Measurements from ENCODE around the gene MVP. TPM values are rescaled to one million over a fixed set of nuclear protein-coding genes. Genes with fewer than 3 reads are reported as not detected.
A peak's percentile ranks its signal among the peaks of the same experiment; 100 is the strongest.

Gene MVP
- polyA plus RNA-seq, 1 experiment: 251 TPM

DNA sequence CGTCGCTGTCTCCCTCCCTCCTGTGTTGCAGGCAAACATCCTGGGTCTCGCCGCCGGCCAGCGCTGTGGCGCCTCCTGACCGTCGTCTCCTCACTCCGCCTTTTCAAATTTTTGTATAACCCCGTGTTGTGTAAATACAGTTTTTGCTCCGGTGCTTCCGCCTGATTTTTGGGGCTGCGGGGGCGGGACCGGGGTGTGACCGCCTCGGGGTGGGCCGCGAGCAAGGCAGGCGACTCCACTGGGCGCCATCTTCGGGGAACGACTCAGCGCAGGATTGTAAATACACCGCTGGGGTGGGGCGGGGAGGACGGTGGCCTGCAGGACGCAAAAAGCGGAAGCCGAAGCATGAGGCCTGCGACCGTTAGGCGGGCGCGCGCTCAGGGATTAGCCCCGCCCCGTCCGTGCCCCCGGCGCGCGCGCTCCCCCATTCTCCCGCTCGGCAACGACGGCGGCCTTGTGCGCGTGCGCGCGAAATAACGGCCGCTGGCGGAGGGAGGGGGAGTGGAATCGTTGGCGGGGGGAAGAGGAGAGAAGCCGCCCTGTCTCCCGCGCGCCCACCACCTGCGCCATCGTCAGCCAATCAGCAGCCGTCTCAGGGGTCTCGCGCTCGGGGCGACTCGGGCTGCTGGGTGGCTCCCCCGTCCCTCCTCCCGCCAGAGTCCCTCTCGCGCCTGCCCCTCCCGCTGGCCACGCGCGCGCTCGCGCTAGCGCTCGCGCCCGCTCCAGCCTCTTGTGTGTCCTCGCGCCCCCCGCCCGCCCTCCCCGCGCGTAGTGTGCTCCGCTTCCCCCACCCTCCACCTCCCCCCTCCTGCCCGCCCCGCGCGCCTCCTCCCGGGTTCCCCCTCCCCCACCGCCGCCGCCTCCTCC, 14.8 kb upstream of the MVP start:
- ChIA-PET CTCF (interaction anchor here (0.6 to 1.4 kb wide), 3 partner anchors 10 to 44 kb away, joined by 3 to 6 read pairs (median 6); no protein-coding TSS in a partner anchor), POLR2A (interaction anchor here (0.6 to 0.8 kb wide), 2 partner anchors 57 to 719 kb away, joined by 3 to 5 read pairs; no protein-coding TSS in a partner anchor)
- H3K9me3 ChIP-seq (ENCODE audit: control insufficient read depth, insufficient read depth, low read length): no peaks in the 10 kb centered on the region
- no peaks in the 10 kb centered on the region for H3K27me3 ChIP-seq (ENCODE audit: control insufficient read depth, insufficient read depth, low read length)
- H3K4me3 ChIP-seq (ENCODE audit: low read depth, low read length): peak overlapping the region; percentile 86
- peak overlapping the region; percentile 95 for H3K27ac ChIP-seq (ENCODE audit: low read depth, low read length)
- peak; percentile 93 for DNase-seq (ENCODE audit: low read depth, low spot score)
- TF ChIP-seq CTCF (IDR thresholded peaks at IDR 0.05; ENCODE audit: low read depth, low read length): peak; percentile 16

- Histone ChIP-seq H3K27me3 (ENCODE audit: control insufficient read depth, insufficient read depth, low read length) (no peaks in the 10 kb centered on the region), H3K9me3 (ENCODE audit: control insufficient read depth, insufficient read depth, low read length) (no peaks in the 10 kb centered on the region), H3K27ac (ENCODE audit: low read depth, low read length) (peak within 1 kb of the TSS; percentile 95), H3K4me3 (ENCODE audit: low read depth, low read length) (peak within 1 kb of the TSS; percentile 86)
- POLR2A ChIA-PET: interaction anchor here (0.6 to 1.1 kb wide), 3 partner anchors 108 to 720 kb away, joined by 3 to 5 read pairs (median 4); no protein-coding TSS in a partner anchor
- no peak for TF ChIP-seq CTCF (IDR thresholded peaks at IDR 0.05; ENCODE audit: low read depth, low read length)
- DNase-seq (ENCODE audit: low read depth, low spot score): peak; percentile 82
- CTCF ChIA-PET: interaction anchor here (0.6 to 3.2 kb wide), 3 partner anchors 9 to 43 kb away, joined by 3 to 45 read pairs (median 6); no protein-coding TSS in a partner anchor
These were observed 14.1 kb upstream of the MVP start, which contains the start of gene MAZ for GRCh38 chr16:29806099-29806579. TSS of gene MAZ (plus strand) at chr16:29806529. CDS start at chr16:29806702, 173 bp downstream.

GRCh38 chr16:29806641-29807425, 13.4 kb upstream of the MVP start:
- POLR2A ChIA-PET: interaction anchor here (0.5 to 2.0 kb wide), 9 partner anchors 10 to 721 kb away, joined by 3 to 14 read pairs (median 4); partner anchors contain the start of genes KCTD13, MVP and PAGR1
- Histone ChIP-seq H3K4me3 (ENCODE audit: low read depth, low read length) (peak overlapping the region; percentile 72), H3K27ac (ENCODE audit: low read depth, low read length) (peak overlapping the region; percentile 65), H3K27me3 (ENCODE audit: control insufficient read depth, insufficient read depth, low read length) (no peaks in the 10 kb centered on the region), H3K9me3 (ENCODE audit: control insufficient read depth, insufficient read depth, low read length) (no peaks in the 10 kb centered on the region)
- DNase-seq (ENCODE audit: low read depth, low spot score): no peak
- no peak for TF ChIP-seq CTCF (IDR thresholded peaks at IDR 0.05; ENCODE audit: low read depth, low read length)
- CTCF ChIA-PET: interaction anchor here (1.0 to 3.2 kb wide), 6 partner anchors 9 to 166 kb away, joined by 3 to 45 read pairs (median 8); partner anchors contain the start of genes PAGR1 and TAOK2

DNA sequence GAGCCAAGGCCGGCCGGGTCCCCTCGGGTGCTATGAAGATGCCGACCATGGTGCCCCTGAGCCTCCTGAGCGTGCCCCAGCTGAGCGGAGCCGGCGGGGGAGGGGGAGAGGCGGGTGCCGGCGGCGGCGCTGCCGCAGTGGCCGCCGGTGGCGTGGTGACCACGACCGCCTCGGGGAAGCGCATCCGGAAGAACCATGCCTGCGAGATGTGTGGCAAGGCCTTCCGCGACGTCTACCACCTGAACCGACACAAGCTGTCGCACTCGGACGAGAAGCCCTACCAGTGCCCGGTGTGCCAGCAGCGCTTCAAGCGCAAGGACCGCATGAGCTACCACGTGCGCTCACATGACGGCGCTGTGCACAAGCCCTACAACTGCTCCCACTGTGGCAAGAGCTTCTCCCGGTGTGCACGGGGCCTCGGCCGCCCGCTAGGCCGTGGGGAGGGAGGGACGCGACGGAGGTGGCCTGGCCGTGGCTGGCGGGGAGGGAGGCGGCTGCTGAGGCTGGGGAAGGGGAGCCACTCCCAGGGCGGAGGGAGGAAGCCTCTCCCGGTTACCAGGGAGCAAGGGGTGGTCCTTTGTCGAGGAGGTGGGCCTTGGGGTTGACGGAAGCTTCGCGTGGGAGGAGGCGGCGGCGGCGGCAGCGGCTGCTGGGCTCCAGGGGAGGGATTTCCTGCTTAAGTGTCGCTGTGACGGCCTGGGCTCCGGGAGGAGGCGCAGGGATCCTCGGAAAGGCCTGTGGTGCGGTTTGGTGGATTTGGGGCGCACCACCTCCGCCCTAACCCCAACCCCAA, 12.6 kb upstream of the MVP start:
- peak; percentile 76 for DNase-seq (ENCODE audit: low read depth, low spot score)
- Histone ChIP-seq H3K4me3 (ENCODE audit: low read depth, low read length) (peak overlapping the region; percentile 72), H3K27me3 (ENCODE audit: control insufficient read depth, insufficient read depth, low read length) (no peaks in the 10 kb centered on the region), H3K9me3 (ENCODE audit: control insufficient read depth, insufficient read depth, low read length) (no peaks in the 10 kb centered on the region), H3K27ac (ENCODE audit: low read depth, low read length) (peak overlapping the region; percentile 65)
- peak; percentile 62 for TF ChIP-seq CTCF (IDR thresholded peaks at IDR 0.05; ENCODE audit: low read depth, low read length)
- ChIA-PET POLR2A (interaction anchor here (0.5 to 2.0 kb wide), 10 partner anchors 9 to 166 kb away, joined by 3 to 14 read pairs (median 4); partner anchors contain the start of genes KCTD13, MVP and PAGR1), CTCF (interaction anchor here (1.0 to 3.2 kb wide), 7 partner anchors 9 to 165 kb away, joined by 3 to 45 read pairs (median 6); partner anchors contain the start of genes MVP, PAGR1 and TAOK2)
